ENCODE measurements around the gene PPP1R36. TPM values are rescaled to one million over a fixed set of nuclear protein-coding genes. Genes with fewer than 3 reads are reported as not detected.

The PPP1R36 gene
- 0.73 TPM for total RNA-seq

GRCh38 chr14:64549791-64550620, at the start of gene PPP1R36:
PPP1R36 (plus strand) TSS chr14:64549961; CDS start chr14:64549998, 37 bp downstream.
- H3K4me3 ChIP-seq (ENCODE audit: low read length), result peak within 1 kb of the TSS; percentile 7
- peaks cover 12% of the 10 kb centered on the region for H3K4me1 ChIP-seq (ENCODE audit: insufficient read depth, low read length)
- H3K27me3 ChIP-seq (ENCODE audit: insufficient read depth, low read length), result peaks cover 46% of the 10 kb centered on the region
- H3K9me3 ChIP-seq (ENCODE audit: low read depth, low read length), result no peaks in the 10 kb centered on the region

- no peaks in the 10 kb centered on the region for H3K27me3 ChIP-seq (ENCODE audit: insufficient read depth, low read length)
- peaks cover 37% of the 10 kb centered on the region for H3K4me1 ChIP-seq (ENCODE audit: insufficient read depth, low read length)
- no peak overlapping the region for H3K4me3 ChIP-seq (ENCODE audit: low read length)
- no peaks in the 10 kb centered on the region for H3K9me3 ChIP-seq (ENCODE audit: low read depth, low read length)
These were observed 49.7 kb upstream of the PPP1R36 start for GRCh38 chr14:64500088-64500487.

- H3K4me3 ChIP-seq (ENCODE audit: low read length), result peak overlapping the region; percentile 86
- H3K4me1 ChIP-seq (ENCODE audit: insufficient read depth, low read length), result peaks cover 49% of the 10 kb centered on the region
- H3K9me3 ChIP-seq (ENCODE audit: low read depth, low read length), result no peaks in the 10 kb centered on the region
- no peaks in the 10 kb centered on the region for H3K27me3 ChIP-seq (ENCODE audit: insufficient read depth, low read length)
These were observed 48.2 kb upstream of the PPP1R36 start for GRCh38 chr14:64501411-64502171.

GRCh38 chr14:64502456-64502855, 47.3 kb upstream of the PPP1R36 start:
- Histone ChIP-seq H3K4me3 (ENCODE audit: low read length) (peak overlapping the region; percentile 86), H3K27me3 (ENCODE audit: insufficient read depth, low read length) (no peaks in the 10 kb centered on the region), H3K9me3 (ENCODE audit: low read depth, low read length) (no peaks in the 10 kb centered on the region), H3K4me1 (ENCODE audit: insufficient read depth, low read length) (peaks cover 56% of the 10 kb centered on the region)

GRCh38 chr14:64502887-64503433, 46.8 kb upstream of the PPP1R36 start:
- H3K4me3 ChIP-seq (ENCODE audit: low read length), result peak overlapping the region; percentile 86
- peaks cover 61% of the 10 kb centered on the region for H3K4me1 ChIP-seq (ENCODE audit: insufficient read depth, low read length)
- H3K27me3 ChIP-seq (ENCODE audit: insufficient read depth, low read length), result no peaks in the 10 kb centered on the region
- no peaks in the 10 kb centered on the region for H3K9me3 ChIP-seq (ENCODE audit: low read depth, low read length)

- H3K9me3 ChIP-seq (ENCODE audit: low read depth, low read length), result no peaks in the 10 kb centered on the region
- peaks cover 67% of the 10 kb centered on the region for H3K4me1 ChIP-seq (ENCODE audit: insufficient read depth, low read length)
- peak within 1 kb of the TSS; percentile 86 for H3K4me3 ChIP-seq (ENCODE audit: low read length)
- H3K27me3 ChIP-seq (ENCODE audit: insufficient read depth, low read length), result no peaks in the 10 kb centered on the region
These were observed 46.1 kb upstream of the PPP1R36 start, which contains the start of gene ZBTB25 for GRCh38 chr14:64503434-64504309. ZBTB25 (minus strand) TSS chr14:64503838; CDS start chr14:64490533, 13,305 bp downstream.

- Histone ChIP-seq H3K4me1 (ENCODE audit: insufficient read depth, low read length) (peaks cover 69% of the 10 kb centered on the region), H3K9me3 (ENCODE audit: low read depth, low read length) (no peaks in the 10 kb centered on the region), H3K27me3 (ENCODE audit: insufficient read depth, low read length) (no peaks in the 10 kb centered on the region), H3K4me3 (ENCODE audit: low read length) (peak within 1 kb of the TSS; percentile 86)
These were observed 45.4 kb upstream of the PPP1R36 start, which contains the start of gene ZBTB1 for GRCh38 chr14:64504310-64504896. ZBTB1 (plus strand) TSS chr14:64504770; CDS start chr14:64521505, 16,735 bp downstream.

GRCh38 chr14:64504897-64505794, 44.6 kb upstream of the PPP1R36 start:
- H3K9me3 ChIP-seq (ENCODE audit: low read depth, low read length), result no peaks in the 10 kb centered on the region
- peaks cover 65% of the 10 kb centered on the region for H3K4me1 ChIP-seq (ENCODE audit: insufficient read depth, low read length)
- peak overlapping the region; percentile 86 for H3K4me3 ChIP-seq (ENCODE audit: low read length)
- no peaks in the 10 kb centered on the region for H3K27me3 ChIP-seq (ENCODE audit: insufficient read depth, low read length)

GRCh38 chr14:64506721-64507120, 43.0 kb upstream of the PPP1R36 start:
- H3K4me1 ChIP-seq (ENCODE audit: insufficient read depth, low read length), result peaks cover 66% of the 10 kb centered on the region
- peak overlapping the region; percentile 1 for H3K4me3 ChIP-seq (ENCODE audit: low read length)
- H3K27me3 ChIP-seq (ENCODE audit: insufficient read depth, low read length), result no peaks in the 10 kb centered on the region
- H3K9me3 ChIP-seq (ENCODE audit: low read depth, low read length), result no peaks in the 10 kb centered on the region

GRCh38 chr14:64507376-64508156, 42.2 kb upstream of the PPP1R36 start:
- no peaks in the 10 kb centered on the region for H3K9me3 ChIP-seq (ENCODE audit: low read depth, low read length)
- no peaks in the 10 kb centered on the region for H3K27me3 ChIP-seq (ENCODE audit: insufficient read depth, low read length)
- peaks cover 59% of the 10 kb centered on the region for H3K4me1 ChIP-seq (ENCODE audit: insufficient read depth, low read length)
- no peak overlapping the region for H3K4me3 ChIP-seq (ENCODE audit: low read length)

GRCh38 chr14:64508215-64508776, 41.5 kb upstream of the PPP1R36 start:
- Histone ChIP-seq H3K9me3 (ENCODE audit: low read depth, low read length) (no peaks in the 10 kb centered on the region), H3K4me3 (ENCODE audit: low read length) (no peak overlapping the region), H3K4me1 (ENCODE audit: insufficient read depth, low read length) (peaks cover 55% of the 10 kb centered on the region), H3K27me3 (ENCODE audit: insufficient read depth, low read length) (no peaks in the 10 kb centered on the region)

GRCh38 chr14:64509036-64509435, 40.7 kb upstream of the PPP1R36 start:
- Histone ChIP-seq H3K27me3 (ENCODE audit: insufficient read depth, low read length) (no peaks in the 10 kb centered on the region), H3K4me3 (ENCODE audit: low read length) (no peak overlapping the region), H3K4me1 (ENCODE audit: insufficient read depth, low read length) (peaks cover 55% of the 10 kb centered on the region), H3K9me3 (ENCODE audit: low read depth, low read length) (no peaks in the 10 kb centered on the region)

Data from mononuclear cell (primary cell).